Cerebellar nuclear complex (tissue), 1 donor: ENCODE measurements around the gene RPS5.
"Not testable (repeated sequence)": the region's sequence is repeated elsewhere in the genome, so short reads cannot be mapped to it uniquely, and the experiment has no call there.

Source experiments
- DNase-seq, 2 experiments: peaks; one replicate each; lab custom pipeline; 2025; lab: John Stamatoyannopoulos, UW

RPS5 gene

GRCh38 chr19:58386576-58387337 is at the start of gene RPS5:
TSS of gene RPS5 (plus strand) at chr19:58387269. CDS start at chr19:58388138, 869 bp downstream.
- DNase-seq = peak; percentile 88 to 93

GRCh38 chr19:58338336-58338735 is 48.7 kb upstream of the RPS5 start:
- DNase-seq = no peak

- no peak for DNase-seq
Observed at GRCh38 chr19:58338825-58339558, 48.1 kb upstream of the RPS5 start.

GRCh38 chr19:58345558-58345957 is 41.5 kb upstream of the RPS5 start:
- DNase-seq = no peak

GRCh38 chr19:58346961-58347929 is 39.8 kb upstream of the RPS5 start:
- peak in 1 of 2 experiments; percentile 66 for DNase-seq

- not testable (repeated sequence) for DNase-seq
Observed at GRCh38 chr19:58348080-58348479, 39.0 kb upstream of the RPS5 start.

- no peak for DNase-seq
Observed at GRCh38 chr19:58349590-58349989, 37.5 kb upstream of the RPS5 start.

GRCh38 chr19:58350001-58350861 is 36.8 kb upstream of the RPS5 start:
- no peak for DNase-seq

GRCh38 chr19:58350871-58351557 is 36.1 kb upstream of the RPS5 start:
- DNase-seq = no peak

GRCh38 chr19:58351558-58351878 is 35.6 kb upstream of the RPS5 start:
- DNase-seq = no peak

- DNase-seq = no peak
Observed at GRCh38 chr19:58351990-58352755, 34.9 kb upstream of the RPS5 start.

GRCh38 chr19:58352760-58353671 is 34.1 kb upstream of the RPS5 start, which contains the start of gene A1BG:
TSS of gene A1BG (minus strand) at chr19:58353492. CDS start at chr19:58353437, 55 bp downstream.
- no peak for DNase-seq

GRCh38 chr19:58353717-58354477 is 33.2 kb upstream of the RPS5 start:
- no peak for DNase-seq

- no peak for DNase-seq
Observed at GRCh38 chr19:58354478-58355030, 32.5 kb upstream of the RPS5 start.

GRCh38 chr19:58355215-58355796 is 31.8 kb upstream of the RPS5 start:
- DNase-seq = no peak

GRCh38 chr19:58355908-58356765 is 30.9 kb upstream of the RPS5 start:
- no peak for DNase-seq
